Stimulated activated CD4-positive, alpha-beta T cell treated with anti-CD3 and anti-CD28 coated beads, Interleukin-2, amount 100 ng/mL, for 24 hours (primary cell): ENCODE measurements around the gene UBAP2L.
A peak's percentile ranks its signal among the peaks of the same experiment; 100 is the strongest.

Experiments used
- DNase-seq, 2 donors: peaks; one replicate each; pipeline ENCODE4 v3.0.0-alpha.2; 2020

Gene UBAP2L

DNA sequence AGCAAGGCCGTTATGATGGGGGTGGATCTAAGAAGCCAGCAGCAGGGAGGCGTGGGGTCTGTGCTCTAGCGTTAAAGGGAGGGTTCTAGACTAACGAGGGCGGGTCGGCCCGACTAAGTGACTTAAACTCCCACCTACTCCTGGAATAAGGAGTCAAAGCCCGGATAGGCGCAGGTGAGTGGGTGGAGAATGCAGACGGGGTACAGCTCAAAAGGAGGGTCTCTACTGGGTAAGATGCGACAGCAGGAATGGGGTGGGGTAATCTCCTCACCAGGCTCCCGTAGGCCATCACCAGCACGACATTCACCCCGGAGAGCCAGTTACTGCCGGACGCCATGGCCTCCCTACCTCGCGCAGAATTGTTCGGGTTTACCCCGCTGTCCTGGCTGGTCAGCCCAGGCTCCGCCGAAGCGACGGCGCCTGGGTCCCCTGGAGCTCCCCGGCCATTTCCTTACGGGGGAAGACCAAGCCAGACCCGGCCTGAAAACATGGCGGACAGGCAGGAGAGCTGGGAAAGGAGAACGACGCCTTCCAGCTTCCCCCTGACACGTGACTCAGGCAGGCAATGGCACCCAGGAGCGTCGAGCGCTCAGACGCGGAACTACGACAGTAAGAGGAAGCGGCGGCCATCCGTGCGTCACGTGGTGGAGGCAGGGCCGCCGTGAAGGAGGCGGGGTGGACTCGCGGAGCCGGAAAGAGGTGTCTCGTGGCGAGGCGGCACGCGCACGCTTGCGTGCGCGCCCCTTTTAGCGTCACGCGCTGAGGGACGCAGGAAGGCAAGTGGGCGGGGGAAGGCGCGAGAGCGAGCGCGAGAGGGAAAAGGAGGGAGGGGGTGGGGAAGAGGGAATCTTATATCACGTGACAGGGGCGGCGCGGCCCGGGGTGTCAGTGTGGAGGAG lies at the start of gene UBAP2L:
Gene UBAP2L, plus strand, starts transcription at position 885 of the 899 bp plus-strand sequence. CDS start 4,169 bp downstream, outside the sequence.
- DNase-seq, result peak; percentile 98 to 99

DNA sequence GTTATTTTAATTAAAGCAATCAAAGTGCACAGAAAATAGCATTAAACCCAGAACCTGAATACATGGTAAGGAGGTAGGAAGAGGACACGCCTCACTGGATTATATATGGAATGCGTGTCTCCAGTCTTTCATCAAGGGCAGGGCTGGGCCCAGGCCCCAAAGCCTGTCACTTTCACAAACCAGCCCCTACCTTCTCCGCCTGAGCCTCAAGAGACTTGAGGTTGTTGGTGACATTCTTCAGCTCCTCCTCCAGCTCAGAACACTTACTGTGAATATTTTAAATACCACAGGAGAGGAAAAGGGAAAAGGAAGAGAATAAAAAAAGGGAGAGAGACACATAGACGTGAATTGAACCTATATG lies 49.6 kb upstream of the UBAP2L start:
- no peak for DNase-seq

DNA sequence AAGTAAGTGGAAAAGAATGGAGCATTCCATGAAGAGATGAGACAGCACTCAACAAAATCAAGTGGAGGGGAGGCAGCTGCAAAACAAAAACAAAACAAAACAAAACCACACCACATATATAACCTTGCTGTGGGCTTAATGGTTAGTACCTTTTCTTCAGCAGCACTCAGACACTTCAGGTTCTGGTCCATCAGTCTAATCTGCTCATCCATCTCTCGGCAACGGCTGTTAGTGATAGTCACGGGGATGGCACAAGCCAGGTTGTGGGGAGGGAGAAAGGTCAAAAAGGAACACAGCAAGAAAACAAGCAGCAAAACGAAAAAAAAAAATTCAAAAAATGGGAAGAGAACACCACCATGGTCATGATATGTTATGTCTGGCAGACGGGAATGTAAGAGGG lies 48.9 kb upstream of the UBAP2L start:
- DNase-seq, result no peak

DNA sequence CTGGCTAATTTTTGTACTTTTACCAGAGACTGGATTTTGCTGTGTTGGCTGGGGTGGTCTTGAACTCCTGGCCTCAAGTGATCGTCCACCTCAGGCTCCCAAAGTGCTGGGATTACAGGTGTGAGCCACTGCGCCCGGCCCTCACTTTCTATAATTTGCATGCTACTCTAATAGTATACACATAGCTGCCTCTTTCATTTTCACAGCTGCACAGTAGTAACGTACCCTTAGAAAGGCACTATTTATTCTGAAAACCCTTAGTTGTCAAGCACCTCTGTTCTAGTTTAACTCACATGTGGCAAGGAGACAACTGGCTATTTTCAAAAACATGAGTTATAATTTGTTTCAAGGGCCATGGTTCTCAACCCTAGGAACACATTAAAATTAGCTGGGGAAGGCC lies 46.1 kb upstream of the UBAP2L start:
- no peak for DNase-seq

DNA sequence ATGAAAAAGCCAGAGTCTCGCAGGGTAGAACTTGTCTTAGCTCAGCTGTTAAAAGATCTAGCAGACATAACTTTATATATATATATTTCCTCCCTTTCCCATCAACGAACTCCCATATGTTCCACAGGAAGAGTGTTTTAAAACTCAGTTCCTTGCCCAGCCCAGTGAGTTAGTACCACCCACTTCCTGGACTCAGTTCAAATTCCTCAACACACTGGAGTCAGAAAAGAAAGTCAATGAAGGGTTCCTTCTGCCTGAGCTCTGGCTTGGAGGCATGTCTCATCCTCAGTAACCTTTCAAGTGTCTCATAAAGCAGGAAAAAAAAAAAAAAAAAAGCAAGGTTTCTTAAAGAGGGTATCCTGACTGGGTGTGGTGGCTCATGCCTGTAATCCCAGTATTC lies 44.4 kb upstream of the UBAP2L start:
- DNase-seq, result no peak

- peak; percentile 13 to 34 for DNase-seq
Measured at GRCh38 chr1:154178013-154178412, 42.7 kb upstream of the UBAP2L start.

DNA sequence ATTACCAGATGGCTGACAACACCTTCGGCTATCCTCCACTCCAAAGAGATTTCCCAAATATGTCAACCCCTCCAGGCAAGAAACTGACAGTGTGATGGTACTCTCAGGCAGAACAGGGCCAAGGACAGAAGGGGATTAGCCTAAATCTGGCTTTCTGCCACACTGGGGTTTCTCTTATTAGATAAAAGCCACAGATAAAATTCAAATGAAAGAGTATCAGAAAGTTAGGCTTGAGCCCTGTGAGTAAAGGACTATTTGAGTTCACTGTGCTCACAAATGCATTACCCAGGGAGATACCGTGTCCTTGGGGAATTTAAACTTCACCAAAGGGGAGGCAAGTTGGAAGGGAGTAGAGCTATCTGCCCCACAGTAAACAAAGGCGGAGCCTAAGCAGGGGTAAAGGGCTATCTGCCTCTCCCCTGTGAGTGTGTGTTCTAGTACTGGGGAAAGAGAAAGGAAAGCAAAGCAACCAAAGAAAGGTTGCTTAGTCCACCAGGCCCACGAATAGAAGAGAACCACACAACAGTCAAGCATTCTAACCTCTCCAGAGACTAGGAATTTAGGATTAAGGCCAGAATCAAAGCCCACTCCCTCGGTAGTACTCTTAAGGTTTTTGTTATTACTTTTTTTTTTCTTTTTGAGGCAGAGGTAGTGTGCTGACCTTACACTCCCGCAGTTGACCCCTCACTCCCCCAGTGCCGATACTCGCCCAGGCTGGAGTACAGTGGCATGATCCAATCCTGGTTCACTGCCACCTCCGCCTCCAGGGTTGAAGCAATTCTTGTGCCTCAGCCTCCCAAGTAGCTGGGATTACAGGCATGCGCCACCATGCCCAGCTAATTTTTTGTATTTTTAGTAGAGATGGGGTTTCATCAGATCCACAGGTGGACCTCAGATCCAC lies 41.6 kb upstream of the UBAP2L start:
- no peak for DNase-seq

- DNase-seq, result no peak
Measured at GRCh38 chr1:154179946-154180687, 40.6 kb upstream of the UBAP2L start.

DNA sequence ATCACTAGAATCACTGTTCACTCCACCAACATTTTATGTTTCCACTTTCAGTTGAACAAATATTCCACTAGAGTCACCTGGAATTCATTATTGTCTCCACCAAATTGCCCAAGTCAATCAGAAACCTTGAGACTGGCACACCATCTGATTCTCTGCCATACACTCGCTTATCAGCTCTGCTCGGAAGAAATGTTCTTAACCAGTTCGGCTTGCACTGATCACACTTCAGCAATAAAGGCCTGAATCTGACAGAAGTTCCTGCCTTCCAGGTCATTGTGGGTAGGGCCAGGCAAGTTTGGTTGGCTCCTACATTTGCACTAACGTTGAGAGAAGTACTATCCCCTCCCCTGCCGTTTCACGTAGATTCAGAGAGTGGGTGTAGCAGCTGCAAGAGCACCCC lies 38.8 kb upstream of the UBAP2L start:
- no peak for DNase-seq

- DNase-seq, result peak; percentile 81 to 85
Measured at GRCh38 chr1:154182344-154183045, 38.3 kb upstream of the UBAP2L start.

DNA sequence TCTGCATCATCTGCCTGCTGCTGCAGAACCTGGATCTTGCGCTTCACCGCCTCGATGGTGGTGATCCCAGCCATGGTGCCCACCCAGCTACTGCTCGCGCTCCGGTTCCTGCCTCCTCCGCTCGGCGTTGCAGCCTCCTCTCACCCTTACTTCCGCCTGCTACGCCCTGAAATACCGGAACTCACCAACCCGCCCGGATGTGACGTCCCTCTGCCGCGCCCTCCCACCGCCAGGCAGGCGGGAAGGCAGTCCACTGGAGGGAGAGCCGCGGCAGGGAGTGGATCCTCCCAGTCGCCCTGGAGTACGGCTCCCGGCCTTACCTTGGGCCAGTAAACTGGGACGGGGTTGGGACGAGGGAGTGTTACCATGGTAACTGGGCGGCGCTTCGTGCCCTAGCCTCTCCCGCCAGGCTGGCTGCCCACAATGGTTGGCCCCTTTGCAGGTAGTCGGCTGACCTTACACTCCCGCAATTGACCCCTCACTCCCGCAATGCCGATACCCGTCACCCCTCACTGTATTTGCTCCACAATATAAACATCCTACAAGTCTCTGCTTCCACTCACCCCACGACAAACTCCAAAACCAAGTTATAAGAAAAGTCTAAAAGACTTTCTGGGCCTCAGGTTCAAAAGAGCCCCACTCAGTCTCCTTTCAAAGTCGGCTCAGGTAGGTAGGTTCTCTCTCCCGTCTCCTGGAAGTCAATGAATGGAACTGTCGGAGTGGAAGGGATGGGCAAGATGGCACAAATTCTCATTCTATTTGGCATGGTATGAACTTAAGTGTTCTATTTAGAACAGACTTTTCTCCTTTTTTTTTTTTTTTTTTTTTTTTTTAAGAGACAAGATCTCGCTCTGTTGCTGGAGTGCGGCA lies 37.5 kb upstream of the UBAP2L start:
- DNase-seq, result peak; percentile 95 to 97

DNA sequence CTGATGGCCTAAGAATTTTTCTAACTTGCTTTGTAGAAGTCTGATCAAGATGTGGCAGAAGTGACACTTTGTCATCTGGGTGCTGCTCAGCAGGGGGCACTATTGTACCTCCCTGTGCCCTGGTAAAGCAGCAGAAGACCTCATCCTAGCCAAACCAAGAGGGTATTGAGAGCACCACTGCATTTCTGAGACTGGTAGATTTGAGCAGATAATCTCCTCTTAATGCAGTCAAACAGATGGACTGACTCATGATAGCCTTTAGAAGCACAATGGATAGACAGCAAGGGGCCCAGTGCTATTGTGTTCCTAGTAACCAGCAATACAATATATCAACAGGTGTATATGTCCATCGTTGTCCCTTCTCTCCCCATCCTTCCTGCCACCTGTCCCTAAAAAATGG lies 34.6 kb upstream of the UBAP2L start:
- peak; percentile 72 to 76 for DNase-seq

DNA sequence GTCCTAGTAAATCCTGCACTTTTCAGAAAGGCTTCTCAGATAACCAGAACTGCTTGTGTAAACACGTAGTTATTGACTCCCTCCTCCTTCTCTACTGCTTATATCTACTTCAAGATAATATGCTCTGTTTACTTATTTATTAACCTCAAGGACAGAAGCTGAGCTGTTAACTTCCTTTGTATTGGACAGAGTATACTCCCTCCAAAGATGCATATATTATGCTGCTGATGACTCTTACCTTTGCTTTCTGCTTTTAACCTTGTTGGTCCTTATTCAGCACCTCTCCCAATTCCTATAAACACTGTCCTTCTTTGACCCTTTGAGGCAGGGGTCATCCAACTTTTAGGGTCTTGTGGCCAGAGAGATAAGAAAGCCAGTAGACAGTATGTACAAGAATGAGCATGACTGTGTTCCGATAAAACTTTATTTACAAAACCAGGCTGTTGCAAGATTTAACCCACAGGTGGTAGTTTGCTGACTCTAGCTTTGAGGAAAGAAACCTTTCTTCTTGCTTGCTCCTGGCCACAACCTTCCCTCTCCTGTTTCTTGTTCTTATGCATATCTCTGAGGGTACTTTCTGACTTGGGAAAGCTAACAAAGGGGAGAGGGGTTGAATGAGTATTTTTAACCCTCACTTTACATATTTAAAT lies 33.8 kb upstream of the UBAP2L start:
- DNase-seq, result no peak

DNA sequence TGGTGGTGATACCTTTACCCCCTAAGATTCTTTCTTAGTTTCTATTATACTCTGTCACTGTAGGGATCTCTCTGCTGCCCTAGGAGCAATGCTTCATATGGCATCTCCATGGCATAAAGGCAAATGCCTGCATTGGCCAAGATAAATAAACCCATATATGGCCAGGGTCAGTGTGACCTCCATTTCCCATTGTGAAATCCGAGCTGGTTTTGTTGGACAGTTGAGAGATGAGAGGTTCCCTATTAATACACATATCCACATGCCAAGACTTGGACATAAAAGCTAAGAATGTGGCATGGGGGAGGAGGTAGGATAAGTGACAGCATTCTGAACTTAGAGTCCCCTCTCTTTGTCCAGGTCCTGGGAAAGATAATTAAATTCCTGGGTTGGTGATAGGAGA lies 30.2 kb upstream of the UBAP2L start:
- DNase-seq, result no peak

- DNase-seq, result no peak
Measured at GRCh38 chr1:154191990-154192461, 28.7 kb upstream of the UBAP2L start, which contains the start of gene TPM3. Gene TPM3, minus strand, starts transcription at chr1:154192100. Its CDS starts 82 bp downstream, at chr1:154192018.

DNA sequence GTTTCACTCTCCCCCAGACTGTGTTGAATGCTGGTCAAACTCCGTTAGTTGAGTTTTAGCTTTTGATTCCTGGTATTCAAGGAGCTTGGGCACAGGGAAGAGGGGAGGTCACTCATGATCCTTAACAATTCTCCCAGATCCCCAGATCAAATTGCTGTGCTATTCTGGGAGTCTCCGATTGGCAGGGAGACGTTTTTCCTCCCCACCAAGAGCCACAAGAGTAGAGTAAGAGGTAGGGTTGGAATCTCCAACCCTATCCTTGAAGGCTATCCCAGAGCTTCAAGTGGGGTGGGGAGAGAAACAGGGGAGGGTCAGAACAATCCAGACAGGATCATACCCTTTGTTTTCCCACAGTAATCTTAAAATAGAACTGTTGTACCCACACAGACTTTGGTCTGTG lies 28.3 kb upstream of the UBAP2L start:
- no peak for DNase-seq

GRCh38 chr1:154193821-154194220 lies 26.9 kb upstream of the UBAP2L start:
- no peak for DNase-seq

GRCh38 chr1:154198756-154199562 lies 21.8 kb upstream of the UBAP2L start:
- DNase-seq, result peak; percentile 12 to 45

DNA sequence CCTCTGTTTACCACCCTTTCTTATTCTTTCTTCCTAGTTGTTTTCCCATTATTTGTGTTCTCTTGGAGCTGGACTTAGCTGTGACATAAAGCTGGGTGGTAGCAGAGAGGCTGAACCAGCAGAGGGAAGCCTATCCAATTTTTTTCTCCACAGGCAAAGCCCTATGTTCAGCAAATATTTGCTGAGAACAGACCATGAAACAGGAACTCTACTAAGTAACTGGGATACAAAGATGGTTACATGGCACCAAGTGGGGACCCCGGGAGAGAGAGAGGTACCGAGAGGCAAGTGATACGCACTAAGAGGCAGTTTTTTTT lies 21.2 kb upstream of the UBAP2L start:
- no peak for DNase-seq

- peak in 1 of 2 donors; percentile 42 for DNase-seq
Measured at GRCh38 chr1:154205778-154206177, 15.0 kb upstream of the UBAP2L start.
